ENCODE measurements around the gene KDM4B.
A peak's percentile ranks its signal among the peaks of the same experiment; 100 is the strongest.
"Not testable (repeated sequence)": the region's sequence is repeated elsewhere in the genome, so short reads cannot be mapped to it uniquely, and the experiment has no call there.

Gene KDM4B

GRCh38 chr19:5012688-5013457, 44.0 kb downstream of the KDM4B start:
- DNase-seq (ENCODE audit: low read depth in 2 of 2) = no peak

GRCh38 chr19:5013761-5014160, 44.8 kb downstream of the KDM4B start:
- DNase-seq (ENCODE audit: low read depth in 2 of 2) = no peak

- DNase-seq (ENCODE audit: low read depth in 2 of 2) = no peak
These were observed 46.0 kb downstream of the KDM4B start for GRCh38 chr19:5014941-5015340.

GRCh38 chr19:5016268-5016667, 47.4 kb downstream of the KDM4B start:
- DNase-seq (ENCODE audit: low read depth in 2 of 2) = no peak

GRCh38 chr19:5016781-5017180, 47.9 kb downstream of the KDM4B start:
- DNase-seq (ENCODE audit: low read depth in 2 of 2) = no peak

- DNase-seq (ENCODE audit: low read depth in 2 of 2) = no peak
These were observed 48.3 kb downstream of the KDM4B start for GRCh38 chr19:5017235-5017634.

- peak; percentile 32 to 47 for DNase-seq (ENCODE audit: low read depth in 2 of 2)
These were observed 49.5 kb downstream of the KDM4B start for GRCh38 chr19:5018224-5019015.

- DNase-seq (ENCODE audit: low read depth in 2 of 2) = no peak
These were observed 51.5 kb downstream of the KDM4B start for GRCh38 chr19:5020368-5020767.

GRCh38 chr19:5021046-5021445, 52.1 kb downstream of the KDM4B start:
- DNase-seq (ENCODE audit: low read depth in 2 of 2) = no peak

GRCh38 chr19:5022066-5022860, 53.4 kb downstream of the KDM4B start:
- DNase-seq (ENCODE audit: low read depth in 2 of 2) = no peak

GRCh38 chr19:5023128-5023571, 54.2 kb downstream of the KDM4B start:
- DNase-seq (ENCODE audit: low read depth in 2 of 2) = no peak

- no peak for DNase-seq (ENCODE audit: low read depth in 2 of 2)
These were observed 55.4 kb downstream of the KDM4B start for GRCh38 chr19:5024282-5024681.

GRCh38 chr19:5025027-5025426, 56.1 kb downstream of the KDM4B start:
- DNase-seq (ENCODE audit: low read depth in 2 of 2) = no peak

GRCh38 chr19:5026706-5027273, 57.9 kb downstream of the KDM4B start:
- no peak for DNase-seq (ENCODE audit: low read depth in 2 of 2)

- no peak for DNase-seq (ENCODE audit: low read depth in 2 of 2)
These were observed 59.4 kb downstream of the KDM4B start for GRCh38 chr19:5028229-5028886.

GRCh38 chr19:5029596-5029995, 60.7 kb downstream of the KDM4B start:
- DNase-seq (ENCODE audit: low read depth in 2 of 2) = not testable (repeated sequence)

GRCh38 chr19:5030136-5030820, 61.4 kb downstream of the KDM4B start:
- DNase-seq (ENCODE audit: low read depth in 2 of 2) = no peak

- DNase-seq (ENCODE audit: low read depth in 2 of 2) = no peak
These were observed 61.9 kb downstream of the KDM4B start for GRCh38 chr19:5030822-5031221.

GRCh38 chr19:5031231-5032100, 62.6 kb downstream of the KDM4B start:
- peak; percentile 41 to 45 for DNase-seq (ENCODE audit: low read depth in 2 of 2)

All from fibroblast of skin of left quadriceps (primary cell).